ENCODE data around the gene HOXD4. TPM values are rescaled to one million over a fixed set of nuclear protein-coding genes. Genes with fewer than 3 reads are reported as not detected.

The HOXD4 gene
- total RNA-seq, 4 donors from 2014 or later = 2.2 to 2.6 TPM; not detected in 2

DNA sequence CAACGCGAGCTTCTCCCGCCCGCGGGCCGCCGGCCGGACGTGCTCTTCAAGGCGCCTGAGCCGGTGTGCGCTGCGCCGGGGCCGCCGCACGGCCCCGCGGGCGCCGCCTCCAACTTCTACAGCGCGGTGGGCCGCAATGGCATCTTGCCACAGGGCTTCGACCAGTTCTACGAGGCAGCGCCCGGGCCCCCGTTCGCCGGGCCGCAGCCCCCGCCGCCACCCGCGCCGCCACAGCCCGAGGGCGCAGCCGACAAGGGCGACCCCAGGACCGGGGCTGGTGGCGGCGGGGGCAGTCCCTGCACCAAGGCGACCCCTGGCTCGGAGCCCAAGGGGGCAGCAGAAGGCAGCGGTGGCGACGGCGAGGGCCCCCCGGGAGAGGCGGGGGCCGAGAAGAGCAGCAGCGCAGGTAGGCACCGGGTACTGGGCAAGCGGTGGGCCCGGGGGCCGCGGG lies 43.6 kb upstream of the HOXD4 start:
- 0 to 10% methylated on average over 2 to 8 of the region's 59 CpGs for WGBS, 2 donors
- DNase-seq (ENCODE audit: low spot score in 2 of 2) = peak in 1 of 2 donors; percentile 76
- no peak overlapping the region for H3K4me3 ChIP-seq (ENCODE audit: low read depth, poor library complexity, severe bottlenecking)

DNA sequence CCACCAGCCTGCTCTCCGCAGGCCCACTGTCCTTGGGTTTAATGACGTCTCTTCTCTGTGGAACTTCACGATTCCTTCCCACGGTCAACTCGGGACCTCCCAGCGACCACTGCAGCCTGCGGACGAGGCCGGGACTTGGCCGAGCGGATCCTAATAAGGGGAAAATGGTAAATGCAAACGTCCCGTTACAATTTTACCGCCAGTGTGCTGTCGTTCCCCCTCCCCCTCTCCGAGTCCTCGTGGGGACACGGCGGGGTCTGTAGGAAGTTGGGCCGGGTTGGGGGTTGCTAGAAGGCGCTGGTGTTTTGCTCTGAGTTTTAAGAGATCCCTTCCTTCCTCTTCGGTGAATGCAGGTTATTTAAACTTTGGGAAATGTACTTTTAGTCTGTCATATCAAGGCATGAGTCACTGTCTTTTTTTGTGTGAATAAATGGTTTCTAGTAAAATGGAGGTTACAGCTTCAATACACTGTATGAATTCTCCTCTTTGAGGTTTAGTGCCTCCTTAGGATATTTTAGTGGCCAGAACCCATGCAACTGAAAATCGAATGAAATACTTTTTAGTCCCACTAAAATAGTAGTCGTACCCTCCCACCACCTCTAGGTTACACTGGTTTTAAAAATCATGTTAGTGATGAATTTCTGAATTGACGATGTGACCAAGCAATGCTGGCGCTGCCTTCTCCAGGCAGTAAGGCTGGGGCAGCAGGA lies 42.0 kb upstream of the HOXD4 start:
- intact Hi-C loops (cut with DNase I; ENCODE audit: low total_unique reads) = loop anchor here (5.0 kb wide), 1 partner anchor 1288 kb away; no protein-coding TSS in a partner anchor
- DNase-seq (ENCODE audit: low spot score in 2 of 2) = no peak
- no peak overlapping the region for H3K4me3 ChIP-seq (ENCODE audit: low read depth, poor library complexity, severe bottlenecking)
- 29 to 48% methylated on average over 26 of the region's 26 CpGs for WGBS, 2 donors
- TF ChIP-seq CTCF (IDR thresholded peaks at IDR 0.05) (no peak), POLR2A (IDR thresholded peaks at IDR 0.05) (no peak)

More for the DNA sequence above, 43.6 kb upstream of the HOXD4 start:
- TF ChIP-seq CTCF (IDR thresholded peaks at IDR 0.05) (no peak), POLR2A (IDR thresholded peaks at IDR 0.05) (no peak)
- intact Hi-C loops (cut with DNase I; ENCODE audit: low total_unique reads) = loop anchor here (5.0 kb wide), 1 partner anchor 1290 kb away; no protein-coding TSS in a partner anchor

DNA sequence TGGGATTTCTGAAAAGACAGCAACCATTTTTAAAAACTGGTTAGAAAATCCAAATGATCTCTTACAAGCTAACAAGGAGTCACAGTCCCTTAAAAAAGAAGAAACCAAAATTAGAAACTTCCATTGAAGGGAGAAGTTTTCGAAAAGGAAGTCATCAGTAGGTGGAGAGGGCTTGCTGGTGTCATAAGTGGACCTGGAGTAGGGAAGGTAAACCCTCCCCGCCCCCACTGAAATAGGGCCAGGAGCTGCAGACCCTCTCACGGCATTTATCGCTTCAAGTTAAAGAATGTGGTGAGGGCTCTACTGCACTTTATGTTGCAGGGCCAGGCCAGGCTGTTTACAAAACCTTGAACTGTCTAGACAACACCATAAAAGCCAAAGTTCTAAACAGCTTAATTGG lies 41.4 kb upstream of the HOXD4 start:
- TF ChIP-seq CTCF (IDR thresholded peaks at IDR 0.05) (no peak), POLR2A (IDR thresholded peaks at IDR 0.05) (no peak)
- peak in 1 of 2 donors; percentile 70 for DNase-seq (ENCODE audit: low spot score in 2 of 2)
- H3K4me3 ChIP-seq (ENCODE audit: low read depth, poor library complexity, severe bottlenecking) = no peak overlapping the region
- intact Hi-C loops (cut with DNase I; ENCODE audit: low total_unique reads) = loop anchor here (5.0 kb wide), 1 partner anchor 1287 kb away; no protein-coding TSS in a partner anchor
- 44 to 54% methylated on average over 4 of the region's 4 CpGs for WGBS, 2 donors

DNA sequence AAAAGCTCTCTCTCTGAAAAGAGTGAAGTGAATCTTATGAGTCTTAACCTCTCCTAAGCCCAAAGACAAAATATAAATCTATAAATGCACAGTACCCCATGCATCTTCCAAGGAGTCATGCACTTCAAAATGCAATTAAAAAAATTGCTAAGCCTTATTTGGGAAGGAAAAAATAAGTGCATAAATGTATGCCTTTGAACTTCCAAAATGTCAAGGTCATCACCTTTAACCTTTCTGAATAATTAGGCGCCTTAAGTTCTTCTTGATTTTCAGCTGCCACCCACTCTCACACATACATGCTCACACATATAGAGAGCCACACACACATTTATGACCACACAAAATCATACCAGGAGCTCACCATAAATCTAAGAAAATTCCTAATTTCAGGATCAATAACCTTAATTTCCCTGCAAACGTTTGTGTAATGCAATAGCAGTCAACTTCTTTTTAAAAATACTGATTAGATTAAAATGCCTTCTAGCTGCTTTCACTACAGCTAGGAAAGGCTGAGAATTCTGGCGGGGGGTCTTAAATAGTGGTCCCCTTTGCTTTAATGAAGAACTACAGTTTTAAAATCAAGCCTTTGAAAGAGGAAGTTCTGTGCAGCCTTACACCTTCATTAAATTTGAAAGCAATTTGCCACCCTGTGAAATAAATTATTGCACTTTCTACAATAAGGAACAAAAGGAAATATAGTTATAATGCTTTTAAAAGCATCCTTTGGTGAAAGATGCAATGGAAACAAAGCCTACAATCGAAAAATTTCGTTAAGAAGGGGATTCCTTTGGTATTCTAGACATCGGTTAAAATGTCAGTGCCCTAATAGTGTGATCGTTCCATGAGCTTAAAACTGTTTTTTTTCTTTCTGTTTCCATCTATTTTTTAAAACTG lies 40.7 kb upstream of the HOXD4 start:
- WGBS, 2 donors = 35 to 37% methylated on average over 7 of the region's 7 CpGs
- TF ChIP-seq POLR2A (IDR thresholded peaks at IDR 0.05) = no peak
- DNase-seq (ENCODE audit: low spot score in 2 of 2) = no peak
- no peak overlapping the region for H3K4me3 ChIP-seq (ENCODE audit: low read depth, poor library complexity, severe bottlenecking)
- intact Hi-C loops (cut with DNase I; ENCODE audit: low total_unique reads) = no loop called here

GRCh38 chr2:176111309-176111663 lies 40.1 kb upstream of the HOXD4 start:
- 4 to 6% methylated on average over 16 of the region's 16 CpGs for WGBS, 2 donors
- TF ChIP-seq CTCF (IDR thresholded peaks at IDR 0.05) (no peak), POLR2A (IDR thresholded peaks at IDR 0.05) (no peak)
- no peak overlapping the region for H3K4me3 ChIP-seq (ENCODE audit: low read depth, poor library complexity, severe bottlenecking)
- intact Hi-C loops (cut with DNase I; ENCODE audit: low total_unique reads) = no loop called here
- peak in 1 of 2 donors; percentile 90 for DNase-seq (ENCODE audit: low spot score in 2 of 2)

DNA sequence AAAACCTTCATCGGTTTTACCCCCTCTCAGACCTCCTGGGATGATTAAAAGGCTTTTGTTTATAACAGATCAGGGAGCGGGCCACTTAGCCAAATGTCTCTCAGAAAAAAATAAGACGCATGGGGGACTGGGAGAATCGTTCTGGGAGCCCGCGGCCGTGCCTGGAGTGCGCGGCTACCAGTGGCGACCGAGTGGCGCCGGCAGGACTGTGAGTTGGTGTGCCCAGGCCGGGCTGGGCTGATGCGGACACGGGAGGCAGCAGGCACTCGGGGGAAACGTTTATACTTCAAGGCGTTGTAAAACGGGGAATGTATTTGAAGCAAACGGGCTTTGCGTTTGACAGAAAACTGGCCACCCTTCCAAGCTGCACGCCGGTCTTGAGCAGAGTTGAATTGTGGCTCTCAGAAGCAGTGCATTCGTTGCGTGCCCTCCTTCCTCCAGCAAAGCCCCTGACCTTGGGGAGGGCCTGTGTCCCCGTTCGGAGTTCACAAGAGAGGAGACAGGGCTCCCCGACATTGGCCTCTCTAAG lies 39.4 kb upstream of the HOXD4 start:
- WGBS, 2 donors = 24 to 28% methylated on average over 28 to 29 of the region's 29 CpGs
- TF ChIP-seq CTCF (IDR thresholded peaks at IDR 0.05) = no peak
- no peak for TF ChIP-seq POLR2A (IDR thresholded peaks at IDR 0.05)
- no peak overlapping the region for H3K4me3 ChIP-seq (ENCODE audit: low read depth, poor library complexity, severe bottlenecking)
- DNase-seq (ENCODE audit: low spot score in 2 of 2) = peak in 1 of 2 donors; percentile 76
- intact Hi-C loops (cut with DNase I; ENCODE audit: low total_unique reads) = no loop called here

Data from lower leg skin (tissue), 4 donors.